Vagina (tissue), 2 donors: Measurements from ENCODE around the gene CFAP46. TPM values are rescaled to one million over a fixed set of nuclear protein-coding genes. Genes with fewer than 3 reads are reported as not detected.

Experiments
- DNase-seq, 2 donors: peaks; one replicate each; pipeline ENCODE4 v3.0.0-alpha.2; 2017; ENCODE audit errors: extremely low spot score in 2 of 2
- H3K27ac ChIP-seq: fragments of 200-600 bp; sonication (generic); one replicate; pipeline ENCODE4 v1.5.1; 2019
- H3K27me3 ChIP-seq: fragments of 200-600 bp; sonication (generic); one replicate; pipeline ENCODE4 v1.5.1; 2019
- H3K36me3 ChIP-seq, 2 donors: fragments of 200-600 bp; sonication (generic); one replicate each; pipeline ENCODE4 v1.5.1; 2017 to 2019
- H3K4me1 ChIP-seq: fragments of 200-600 bp; sonication (generic); one replicate; pipeline ENCODE4 v1.5.1; 2019
- H3K4me3 ChIP-seq, 2 donors: fragments of 200-600 bp; sonication (generic); 1 replicate in 1 of 2; 2 replicates in 1 of 2; pipeline ENCODE4 v1.5.1; 2016 to 2019
- H3K9me3 ChIP-seq: fragments of 200-600 bp; sonication (generic); one replicate; pipeline ENCODE4 v1.5.1; 2019
- POLR2A ChIP-seq, 2 donors: fragments of 450-650 bp; IDR thresholded peaks; one replicate each; pipeline ENCODE4 v1.6.1; 2017; ENCODE audit warnings: antibody characterized with exemption in 2 of 2, mild to moderate bottlenecking in 2 of 2, moderate library complexity in 2 of 2
- POLR2AphosphoS5 ChIP-seq, 2 donors: sonication (generic); formaldehyde crosslinking; IDR thresholded peaks; one replicate each; pipeline ENCODE4 v1.9.0; 2017; ENCODE audit warnings: antibody characterized with exemption in 2 of 2, mild to moderate bottlenecking in 2 of 2, low read depth in 1 of 2; ENCODE audit not compliant: insufficient read depth in 1 of 2
- intact Hi-C: fragments of 100-400 bp; cut with DNase I; formaldehyde crosslinking; loops from one replicate; pipeline ENCODE4 v1.15.1; 2023
- total RNA-seq: library from RNA; depleted of rRNA; stranded (reverse); fragments of >200 nt; gene quantifications from one replicate; pipeline ENCODE4 v1.2.3, GENCODE V29; 2016
- TF ChIP-seq, protein P1 (sequence below), 3 experiments: fragments of 450-650 bp in 2 of 3; fragments of 200-600 bp in 1 of 3; sonication (generic) in 1 of 3; IDR thresholded peaks; one replicate each; pipeline ENCODE4 v1.5.1; 2017 to 2019; ENCODE audit warnings: antibody characterized with exemption in 3 of 3, mild to moderate bottlenecking in 2 of 3, moderate library complexity in 2 of 3

Gene CFAP46
- total RNA-seq, 1 donor from 2014 or later: not detected

DNA sequence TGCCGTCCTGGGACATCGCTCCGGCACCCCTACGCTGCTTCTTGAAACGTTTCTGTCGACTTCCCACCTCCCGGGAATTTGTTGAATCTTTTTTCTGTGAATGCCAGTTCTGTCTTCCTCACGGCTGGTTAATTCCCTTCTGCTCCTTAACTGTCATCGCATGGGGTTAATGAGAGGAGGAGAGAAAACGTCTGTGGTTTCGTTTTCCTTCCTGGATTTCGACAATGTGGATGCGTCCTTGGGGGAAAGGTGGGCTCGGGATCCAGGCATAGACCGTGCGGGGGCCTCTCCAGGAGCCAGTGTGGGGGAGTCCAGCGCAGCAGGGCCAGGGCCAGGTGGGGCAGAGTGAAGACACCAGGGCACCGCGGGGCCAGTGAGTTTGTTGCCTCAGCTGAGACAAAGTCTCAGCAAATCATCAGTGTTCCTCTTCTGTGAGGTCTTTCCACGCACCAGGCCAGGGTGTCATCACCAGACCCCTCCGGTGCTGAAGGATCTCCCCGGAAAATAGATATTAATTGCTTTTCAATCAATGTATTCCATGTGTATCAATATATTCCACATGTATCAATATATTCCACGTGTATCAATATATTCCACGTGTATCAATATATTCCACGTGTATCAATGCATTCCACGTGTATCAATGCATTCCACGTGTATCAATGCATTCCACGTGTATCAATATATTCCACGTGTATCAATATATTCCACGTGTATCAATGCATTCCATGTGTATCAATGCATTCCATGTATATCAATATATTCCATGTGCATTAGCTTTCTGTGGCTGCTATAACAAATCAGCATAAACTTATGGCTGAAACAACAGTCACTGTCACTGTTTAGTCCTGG lies 33.7 kb upstream of the CFAP46 start:
- Histone ChIP-seq H3K9me3 (no peaks in the 10 kb centered on the region), H3K36me3 (no peaks in the 10 kb centered on the region), H3K27me3 (no peaks in the 10 kb centered on the region), H3K4me1 (no peaks in the 10 kb centered on the region), H3K27ac (no peak overlapping the region), H3K4me3 (no peak overlapping the region)
- no peak for DNase-seq
- TF ChIP-seq, protein P1, sequence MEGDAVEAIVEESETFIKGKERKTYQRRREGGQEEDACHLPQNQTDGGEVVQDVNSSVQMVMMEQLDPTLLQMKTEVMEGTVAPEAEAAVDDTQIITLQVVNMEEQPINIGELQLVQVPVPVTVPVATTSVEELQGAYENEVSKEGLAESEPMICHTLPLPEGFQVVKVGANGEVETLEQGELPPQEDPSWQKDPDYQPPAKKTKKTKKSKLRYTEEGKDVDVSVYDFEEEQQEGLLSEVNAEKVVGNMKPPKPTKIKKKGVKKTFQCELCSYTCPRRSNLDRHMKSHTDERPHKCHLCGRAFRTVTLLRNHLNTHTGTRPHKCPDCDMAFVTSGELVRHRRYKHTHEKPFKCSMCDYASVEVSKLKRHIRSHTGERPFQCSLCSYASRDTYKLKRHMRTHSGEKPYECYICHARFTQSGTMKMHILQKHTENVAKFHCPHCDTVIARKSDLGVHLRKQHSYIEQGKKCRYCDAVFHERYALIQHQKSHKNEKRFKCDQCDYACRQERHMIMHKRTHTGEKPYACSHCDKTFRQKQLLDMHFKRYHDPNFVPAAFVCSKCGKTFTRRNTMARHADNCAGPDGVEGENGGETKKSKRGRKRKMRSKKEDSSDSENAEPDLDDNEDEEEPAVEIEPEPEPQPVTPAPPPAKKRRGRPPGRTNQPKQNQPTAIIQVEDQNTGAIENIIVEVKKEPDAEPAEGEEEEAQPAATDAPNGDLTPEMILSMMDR (IDR thresholded peaks at IDR 0.05): no peak
- TF ChIP-seq POLR2A (IDR thresholded peaks at IDR 0.05) (no peak), POLR2AphosphoS5 (IDR thresholded peaks at IDR 0.05; ENCODE audit: insufficient read depth in 1 of 2, low read depth in 1 of 2) (no peak)
- intact Hi-C loops: no loop called here

GRCh38 chr10:132974886-132975830 lies 32.8 kb upstream of the CFAP46 start:
- intact Hi-C loops: no loop called here
- H3K27ac ChIP-seq: no peak overlapping the region
- no peaks in the 10 kb centered on the region for H3K4me1 ChIP-seq
- no peak for DNase-seq
- no peaks in the 10 kb centered on the region for H3K27me3 ChIP-seq
- no peak overlapping the region for H3K4me3 ChIP-seq
- no peak for TF ChIP-seq POLR2A (IDR thresholded peaks at IDR 0.05)
- TF ChIP-seq, protein P1 (IDR thresholded peaks at IDR 0.05): no peak
- TF ChIP-seq POLR2AphosphoS5 (IDR thresholded peaks at IDR 0.05; ENCODE audit: insufficient read depth in 1 of 2, low read depth in 1 of 2): no peak
- H3K36me3 ChIP-seq: no peaks in the 10 kb centered on the region
- H3K9me3 ChIP-seq: no peaks in the 10 kb centered on the region

DNA sequence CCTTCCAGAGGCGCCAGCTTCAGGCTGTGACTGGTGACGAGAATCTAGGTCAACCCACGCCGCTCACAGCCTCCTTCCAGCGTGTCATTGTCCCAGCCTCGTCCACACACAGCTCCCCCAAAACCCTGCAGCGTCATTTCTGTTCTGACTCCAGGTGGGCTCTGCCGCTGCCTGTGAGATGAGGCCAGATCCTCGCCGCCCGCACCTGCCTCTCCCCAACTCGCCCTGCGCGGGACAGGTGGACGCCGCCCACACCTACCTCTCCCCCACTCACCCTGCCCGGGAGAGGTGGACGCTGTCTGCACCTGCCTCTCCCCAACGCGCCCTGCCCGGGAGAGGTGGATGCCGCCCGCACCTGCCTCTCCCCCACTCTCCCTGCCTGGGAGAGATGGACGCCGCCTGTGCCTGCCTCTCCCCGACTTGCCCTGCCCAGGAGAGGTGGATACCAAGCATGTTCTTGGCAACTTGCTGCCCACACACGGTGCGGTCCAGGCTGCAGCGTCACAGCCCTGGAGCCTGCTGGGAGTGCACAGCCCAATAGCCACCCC lies 32.0 kb upstream of the CFAP46 start:
- TF ChIP-seq, protein P1 (IDR thresholded peaks at IDR 0.05): no peak
- TF ChIP-seq POLR2AphosphoS5 (IDR thresholded peaks at IDR 0.05; ENCODE audit: insufficient read depth in 1 of 2, low read depth in 1 of 2) (no peak), POLR2A (IDR thresholded peaks at IDR 0.05) (no peak)
- Histone ChIP-seq H3K4me3 (no peak overlapping the region), H3K27ac (no peak overlapping the region), H3K9me3 (no peaks in the 10 kb centered on the region), H3K36me3 (no peaks in the 10 kb centered on the region), H3K27me3 (no peaks in the 10 kb centered on the region), H3K4me1 (no peaks in the 10 kb centered on the region)
- no peak for DNase-seq
- intact Hi-C loops: no loop called here

DNA sequence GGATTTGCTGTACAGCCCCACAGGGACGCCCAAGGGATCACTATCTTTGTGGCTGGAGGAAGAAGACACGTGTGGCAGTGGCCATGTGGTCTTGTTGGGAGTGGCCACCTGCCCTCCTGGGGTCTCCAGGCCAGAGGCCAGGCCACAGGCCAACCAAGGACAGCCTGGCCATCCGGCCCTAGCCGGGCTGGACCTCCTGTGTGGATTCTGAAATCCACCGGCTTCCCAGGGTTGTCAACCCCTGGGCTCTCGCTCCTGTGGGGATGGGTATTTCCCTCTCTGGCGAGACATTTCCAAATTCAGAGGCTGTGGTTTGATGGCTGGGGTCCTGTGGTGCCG lies 31.5 kb upstream of the CFAP46 start:
- H3K4me3 ChIP-seq: no peak overlapping the region
- no peak overlapping the region for H3K27ac ChIP-seq
- intact Hi-C loops: no loop called here
- no peaks in the 10 kb centered on the region for H3K36me3 ChIP-seq
- H3K27me3 ChIP-seq: no peaks in the 10 kb centered on the region
- H3K9me3 ChIP-seq: no peaks in the 10 kb centered on the region
- DNase-seq: no peak
- H3K4me1 ChIP-seq: no peaks in the 10 kb centered on the region
- TF ChIP-seq POLR2AphosphoS5 (IDR thresholded peaks at IDR 0.05; ENCODE audit: insufficient read depth in 1 of 2, low read depth in 1 of 2): no peak
- TF ChIP-seq, protein P1 (IDR thresholded peaks at IDR 0.05): no peak
- TF ChIP-seq POLR2A (IDR thresholded peaks at IDR 0.05): no peak
